Peyer's patch (tissue), 4 donors: ENCODE results near the gene LHFPL2.

Experiments used
- CTCF ChIP-seq, 6 experiments: fragments of 450-650 bp in 4 of 6; fragments of 200-600 bp in 2 of 6; sonication (generic) in 1 of 6; IDR thresholded peaks; one replicate each; pipeline ENCODE4 v1.5.1; 2017 to 2019; ENCODE audit warnings: antibody characterized with exemption in 6 of 6, mild to moderate bottlenecking in 3 of 6, moderate library complexity in 1 of 6
- POLR2A ChIP-seq, 2 donors: fragments of 450-650 bp; IDR thresholded peaks; one replicate each; pipeline ENCODE4 v1.5.1; 2017; ENCODE audit warnings: antibody characterized with exemption in 2 of 2, mild to moderate bottlenecking in 2 of 2, moderate library complexity in 2 of 2

GRCh38 chr5:78499485-78499884 is 149.1 kb downstream of the LHFPL2 start:
- TF ChIP-seq POLR2A (IDR thresholded peaks at IDR 0.05) (no peak), CTCF (IDR thresholded peaks at IDR 0.05) (no peak)
